ENCODE data around the gene SRRM2.

SRRM2 gene

GRCh38 chr16:2715519-2715918 is 36.9 kb upstream of the SRRM2 start:
- TF ChIP-seq CTCF (IDR thresholded peaks at IDR 0.05; ENCODE audit: low read depth, low read length) = no peak
- H3K4me3 ChIP-seq (ENCODE audit: low read depth, low read length) = no peak overlapping the region

- H3K4me3 ChIP-seq (ENCODE audit: low read depth, low read length) = no peak overlapping the region
- no peak for TF ChIP-seq CTCF (IDR thresholded peaks at IDR 0.05; ENCODE audit: low read depth, low read length)
Measured at GRCh38 chr16:2715966-2716885, 36.2 kb upstream of the SRRM2 start.

- no peak overlapping the region for H3K4me3 ChIP-seq (ENCODE audit: low read depth, low read length)
- no peak for TF ChIP-seq CTCF (IDR thresholded peaks at IDR 0.05; ENCODE audit: low read depth, low read length)
Measured at GRCh38 chr16:2716948-2717347, 35.5 kb upstream of the SRRM2 start.

- no peak for TF ChIP-seq CTCF (IDR thresholded peaks at IDR 0.05; ENCODE audit: low read depth, low read length)
- H3K4me3 ChIP-seq (ENCODE audit: low read depth, low read length) = no peak overlapping the region
Measured at GRCh38 chr16:2717383-2718263, 34.8 kb upstream of the SRRM2 start.

- TF ChIP-seq CTCF (IDR thresholded peaks at IDR 0.05; ENCODE audit: low read depth, low read length) = no peak
- H3K4me3 ChIP-seq (ENCODE audit: low read depth, low read length) = no peak overlapping the region
Measured at GRCh38 chr16:2719328-2720063, 32.9 kb upstream of the SRRM2 start.

- no peak for TF ChIP-seq CTCF (IDR thresholded peaks at IDR 0.05; ENCODE audit: low read depth, low read length)
Measured at GRCh38 chr16:2720064-2720457, 32.4 kb upstream of the SRRM2 start, which contains the start of gene PRSS27. TSS of gene PRSS27 (minus strand) at chr16:2720224. CDS start at chr16:2720160, 64 bp downstream.

More at GRCh38 chr16:2720064-2720457, 32.4 kb upstream of the SRRM2 start, which contains the start of gene PRSS27:
- H3K4me3 ChIP-seq (ENCODE audit: low read depth, low read length) = peak within 1 kb of the TSS; percentile 66

Measured in WI38 (cell line).